ENCODE measurements around the gene PRM1.
A peak's percentile ranks its signal among the peaks of the same experiment; 100 is the strongest.

PRM1 gene

GRCh38 chr16:11271610-11272009 is 9.5 kb downstream of the PRM1 start:
- no peak for DNase-seq

- DNase-seq, result no peak
Measured at GRCh38 chr16:11270602-11271162, 10.4 kb downstream of the PRM1 start.

GRCh38 chr16:11268921-11269375 is 12.2 kb downstream of the PRM1 start, which contains the start of gene TNP2:
TSS of gene TNP2 (minus strand) at chr16:11269325. CDS start at chr16:11269262, 63 bp downstream.
- DNase-seq, result no peak

- no peak for DNase-seq
Measured at GRCh38 chr16:11265124-11265523, 16.0 kb downstream of the PRM1 start.

GRCh38 chr16:11264155-11264832 is 16.8 kb downstream of the PRM1 start:
- no peak for DNase-seq

- peak; percentile 32 to 44 for DNase-seq
Measured at GRCh38 chr16:11263737-11264136, 17.4 kb downstream of the PRM1 start.

- DNase-seq, result no peak
Measured at GRCh38 chr16:11262915-11263314, 18.2 kb downstream of the PRM1 start.

- no peak for DNase-seq
Measured at GRCh38 chr16:11260596-11260966, 20.5 kb downstream of the PRM1 start.

GRCh38 chr16:11259655-11260595 is 21.2 kb downstream of the PRM1 start:
- DNase-seq, result no peak

GRCh38 chr16:11258553-11259492 is 22.3 kb downstream of the PRM1 start:
- peak in 1 of 2 donors; percentile 73 for DNase-seq

GRCh38 chr16:11257131-11257938 is 23.8 kb downstream of the PRM1 start:
- DNase-seq, result peak; percentile 75 to 80

- DNase-seq, result peak; percentile 83 to 85
Measured at GRCh38 chr16:11256661-11257130, 24.4 kb downstream of the PRM1 start.

- peak; percentile 87 to 91 for DNase-seq
Measured at GRCh38 chr16:11255737-11256660, 25.1 kb downstream of the PRM1 start, which contains the start of gene SOCS1. TSS of gene SOCS1 (minus strand) at chr16:11256204. CDS start at chr16:11255478, 726 bp downstream.

- DNase-seq, result peak; percentile 66 to 68
Measured at GRCh38 chr16:11254913-11255736, 26.0 kb downstream of the PRM1 start.

GRCh38 chr16:11253995-11254912 is 26.9 kb downstream of the PRM1 start:
- no peak for DNase-seq

GRCh38 chr16:11253009-11253994 is 27.8 kb downstream of the PRM1 start:
- DNase-seq, result peak; percentile 61 to 70

Data from CD4-positive, alpha-beta T cell treated with Interleukin-4 for 1 hour (primary cell).